GM12878 (cell line): Measurements from ENCODE around the gene BECN2. TPM values are rescaled to one million over a fixed set of nuclear protein-coding genes. Genes with fewer than 3 reads are reported as not detected.

Source experiments
- ATAC-seq: fragments of 200-7000 bp; cut with Tn5 transposase; 3 replicates; pipeline ENCODE4 v1.9.1; 2020; ENCODE audit warnings: mild to moderate bottlenecking, moderate library complexity
- BruUV-seq: library from RNA; stranded (reverse); fragments of 400-500 nt; replicated peaks from 2 replicates; lab custom pipeline; 2021; lab: Mats Ljungman, UMichigan
- CTCF ChIA-PET: fragments of 300-600 bp; sonication (Branson Sonifier 250); formaldehyde crosslinking; extraction: SDS; loops from one replicate; lab custom pipeline; 2021; ENCODE audit warnings: inconsistent platforms; lab: Yijun Ruan, JAX
- POLR2A ChIA-PET: fragments of 350-600 bp; formaldehyde crosslinking; extraction: SDS; loops from one replicate; lab custom pipeline; 2021; ENCODE audit warnings: inconsistent platforms; lab: Charles Lee
- RAD21 ChIA-PET: fragments of 300-600 bp; sonication (Branson Sonifier 250); formaldehyde crosslinking; loops from one replicate; lab custom pipeline; 2023; ENCODE audit warnings: antibody characterized with exemption; ENCODE audit not compliant: unreplicated experiment; lab: Charles Lee
- SMC1A ChIA-PET: fragments of 300-600 bp; sonication (Branson Sonifier 250); formaldehyde crosslinking; loops from one replicate; lab custom pipeline; 2023; ENCODE audit not compliant: unreplicated experiment, uncharacterized antibody; lab: Charles Lee
- DNase-seq: peaks from one replicate; pipeline ENCODE4 v3.0.0-alpha.2; 2011; ENCODE audit warnings: low read depth, low spot score
- FAIRE-seq: peaks from 3 replicates; lab custom pipeline; 2011; peaks lifted over from hg19 to GRCh38; lab: Jason Lieb, UNC
- H2AFZ ChIP-seq: 2 replicates; pipeline ENCODE4 v1.6.0; 2011; ENCODE audit warnings: low read depth, low read length, control low read depth; ENCODE audit not compliant: control insufficient read depth
- H3K27ac ChIP-seq: 2 replicates; pipeline ENCODE4 v1.5.1; 2011; ENCODE audit warnings: control low read depth; ENCODE audit not compliant: control insufficient read depth, insufficient read depth
- H3K27me3 ChIP-seq, 2 experiments: replicated peaks in 1 of 2; 2 replicates each; pipeline versions ENCODE4 v1.6.0 to v1.6.1; 2011; ENCODE audit warnings: low read length in 1 of 2; ENCODE audit not compliant: control insufficient read depth in 2 of 2, insufficient read depth in 2 of 2
- H3K36me3 ChIP-seq, 2 experiments: 2 replicates each; pipeline ENCODE4 v1.5.1; 2011; ENCODE audit warnings: low read length in 1 of 2; ENCODE audit not compliant: control insufficient read depth in 2 of 2, insufficient read depth in 2 of 2
- H3K4me1 ChIP-seq: 2 replicates; pipeline ENCODE4 v1.6.1; 2011; ENCODE audit warnings: mild to moderate bottlenecking, low read length, moderate library complexity, mixed read lengths; ENCODE audit not compliant: control insufficient read depth, insufficient read depth
- H3K4me2 ChIP-seq: 2 replicates; pipeline ENCODE4 v1.6.0; 2011; ENCODE audit warnings: control low read depth; ENCODE audit not compliant: control insufficient read depth, insufficient read depth
- H3K4me3 ChIP-seq: fragments of 200-600 bp; sonication (generic); 2 replicates; pipeline ENCODE4 v1.5.1; 2016
- H3K79me2 ChIP-seq: 2 replicates; pipeline ENCODE4 v1.6.0; 2011; ENCODE audit warnings: low read length; ENCODE audit not compliant: control insufficient read depth, insufficient read depth
- H3K9ac ChIP-seq: 2 replicates; pipeline ENCODE4 v1.8.0; 2011; ENCODE audit warnings: low read length, control low read depth, mixed read lengths; ENCODE audit not compliant: control insufficient read depth, insufficient read depth
- H3K9me3 ChIP-seq: replicated peaks from 3 replicates; pipeline ENCODE4 v1.5.1; 2011; ENCODE audit warnings: mild to moderate bottlenecking, low read length; ENCODE audit not compliant: control insufficient read depth, insufficient read depth
- H4K20me1 ChIP-seq: 2 replicates; pipeline ENCODE4 v1.6.0; 2011; ENCODE audit not compliant: control insufficient read depth, insufficient read depth
- HDGF ChIP-seq: fragments of 450-650 bp; IDR thresholded peaks from 2 replicates; pipeline ENCODE4 v1.6.1; 2016; ENCODE audit warnings: antibody characterized with exemption
- HSF1 ChIP-seq: fragments of 150-350 bp; IDR thresholded peaks from 2 replicates; pipeline ENCODE4 v1.6.1; 2014; ENCODE audit warnings: mild to moderate bottlenecking, low read depth, low read length
- MLLT1 ChIP-seq: fragments of 450-650 bp; IDR thresholded peaks from 2 replicates; pipeline ENCODE4 v1.6.1; 2016; ENCODE audit warnings: mild to moderate bottlenecking
- SMAD1 ChIP-seq: fragments of 450-650 bp; IDR thresholded peaks from 2 replicates; pipeline ENCODE4 v1.6.1; 2018; ENCODE audit warnings: mild to moderate bottlenecking, low read depth; ENCODE audit not compliant: partially characterized antibody
- SMC3 ChIP-seq: IDR thresholded peaks from 2 replicates; pipeline ENCODE4 v1.6.1; 2011; ENCODE audit warnings: low read length, improper control_type of control experiment, borderline replicate concordance
- TARDBP ChIP-seq: IDR thresholded peaks from 2 replicates; pipeline ENCODE4 v1.6.1; 2016; ENCODE audit warnings: borderline replicate concordance
- ZBTB4 ChIP-seq: fragments of 450-650 bp; formaldehyde crosslinking; IDR thresholded peaks from 2 replicates; pipeline ENCODE4 v1.4.0; 2022; ENCODE audit warnings: mild to moderate bottlenecking, moderate library complexity
- WGBS: methylation state at CpG from one replicate; pipeline ENCODE4 v1.1.6; 2016; ENCODE audit warnings: low lambda C conversion rate; ENCODE audit not compliant: insufficient replicate concordance, insufficient coverage; ENCODE audit errors: missing lambda C conversion rate; 5-methylcytosine and 5-hydroxymethylcytosine counted together
- in situ Hi-C: fragments of 300-500 bp; cut with MboI; formaldehyde crosslinking; loops from 9 replicates; pipeline ENCODE4 v1.14.3; 2018; ENCODE audit warnings: mixed read lengths
- intact Hi-C: fragments of 100-400 bp; cut with micrococcal nuclease; formaldehyde crosslinking; loops from one replicate; pipeline ENCODE4 v1.14.2; 2022; ENCODE audit not compliant: unreplicated experiment
- polyA plus RNA-seq, 11 experiments: library from polyadenylated mRNA; depleted of rRNA in 4 of 11; unstranded in 6 of 11; stranded (reverse) in 5 of 11; fragments of >200 nt; fragmentation: Nextera tagmentation in 4 of 11; fragmentation: Illumina TruSeq in 1 of 11; extraction: Ambion mirVana in 4 of 11; extraction: Trizol in 1 of 11; gene quantifications; 1 replicate in 1 of 11; 2 replicates in 10 of 11; pipeline versions ENCODE4 v1.2.1 to v1.2.3, GENCODE V29; 2011 to 2016; ENCODE audit warnings: inconsistent platforms in 2 of 11, missing spikeins in 2 of 11, low read depth in 1 of 11
- total RNA-seq, 4 experiments: library from RNA; depleted of rRNA in 3 of 4; stranded (reverse); fragments of >200 nt in 3 of 4; fragmentation: Illumina TruSeq in 1 of 4; extraction: Trizol in 1 of 4; gene quantifications; 2 replicates each; pipeline versions ENCODE4 v1.2.1 to v1.2.3, GENCODE V29; 2013 to 2021

The BECN2 gene
- total and polyA plus RNA-seq, 10 of the 15 experiments (the other 5 are each of a cell fraction or from before 2014, with no cell fraction given): not detected

GRCh38 chr1:241939798-241940197, 17.8 kb upstream of the BECN2 start:
- no peak overlapping the region for H3K4me2 ChIP-seq
- no peaks in the 10 kb centered on the region for H3K9me3 ChIP-seq
- FAIRE-seq: no peak
- no peaks in the 10 kb centered on the region for H3K79me2 ChIP-seq
- no TSS peak for BruUV-seq
- WGBS: 0% methylated on average over 1 of the region's 1 CpG
- ChIA-PET POLR2A (no interaction called here), SMC1A (no interaction called here), RAD21 (no interaction called here), CTCF (no interaction called here)
- no peak overlapping the region for H3K4me3 ChIP-seq
- ATAC-seq: no peak
- H3K4me1 ChIP-seq: no peaks in the 10 kb centered on the region
- H2AFZ ChIP-seq: no peak overlapping the region
- H3K27ac ChIP-seq: no peak overlapping the region
- intact Hi-C loops: no loop called here
- in situ Hi-C loops: no loop called here
- no peaks in the 10 kb centered on the region for H3K27me3 ChIP-seq
- no peak for DNase-seq
- H4K20me1 ChIP-seq: no peaks in the 10 kb centered on the region
- no peaks in the 10 kb centered on the region for H3K36me3 ChIP-seq
- no peak overlapping the region for H3K9ac ChIP-seq
- TF ChIP-seq HDGF (no peak), SMAD1 (no peak), MLLT1 (no peak), HSF1 (no peak)

- RAD21 ChIA-PET: no interaction called here
- POLR2A ChIA-PET: interaction anchor here (0.7 kb wide), 1 partner anchor 43 kb away, joined by 5 read pairs; no protein-coding TSS in a partner anchor
- no peak overlapping the region for H3K9ac ChIP-seq
- CTCF ChIA-PET: no interaction called here
- no peaks in the 10 kb centered on the region for H3K79me2 ChIP-seq
- no peaks in the 10 kb centered on the region for H3K4me1 ChIP-seq
- 5% methylated on average over 4 of the region's 4 CpGs for WGBS
- no peak overlapping the region for H2AFZ ChIP-seq
- no peaks in the 10 kb centered on the region for H3K36me3 ChIP-seq
- no peak overlapping the region for H3K4me3 ChIP-seq
- FAIRE-seq: no peak
- no peak overlapping the region for H3K4me2 ChIP-seq
- no peaks in the 10 kb centered on the region for H3K9me3 ChIP-seq
- ATAC-seq: no peak
- H4K20me1 ChIP-seq: no peaks in the 10 kb centered on the region
- SMC1A ChIA-PET: no interaction called here
- H3K27me3 ChIP-seq: no peaks in the 10 kb centered on the region
- in situ Hi-C loops (no loop called here), intact Hi-C loops (no loop called here)
- BruUV-seq: no TSS peak
- TF ChIP-seq HSF1 (no peak), ZBTB4 (CRISPR knock-in tag) (no peak), TARDBP (no peak), SMC3 (no peak)
- no peak for DNase-seq
- no peak overlapping the region for H3K27ac ChIP-seq
These were observed 14.8 kb upstream of the BECN2 start for GRCh38 chr1:241942738-241943137.
